HG02588 (cell line): ENCODE measurements around the gene TIA1.
A peak's percentile ranks its signal among the peaks of the same experiment; 100 is the strongest.
"Not testable (repeated sequence)": the region's sequence is repeated elsewhere in the genome, so short reads cannot be mapped to it uniquely, and the experiment has no call there.

Experiments used
- ATAC-seq: cut with Tn5 transposase; IDR thresholded peaks from one replicate; pipeline ENCODE4 v1.9.1; 2021; ENCODE audit warnings: mild to moderate bottlenecking, moderate library complexity; ENCODE audit not compliant: unreplicated experiment

Gene TIA1

DNA sequence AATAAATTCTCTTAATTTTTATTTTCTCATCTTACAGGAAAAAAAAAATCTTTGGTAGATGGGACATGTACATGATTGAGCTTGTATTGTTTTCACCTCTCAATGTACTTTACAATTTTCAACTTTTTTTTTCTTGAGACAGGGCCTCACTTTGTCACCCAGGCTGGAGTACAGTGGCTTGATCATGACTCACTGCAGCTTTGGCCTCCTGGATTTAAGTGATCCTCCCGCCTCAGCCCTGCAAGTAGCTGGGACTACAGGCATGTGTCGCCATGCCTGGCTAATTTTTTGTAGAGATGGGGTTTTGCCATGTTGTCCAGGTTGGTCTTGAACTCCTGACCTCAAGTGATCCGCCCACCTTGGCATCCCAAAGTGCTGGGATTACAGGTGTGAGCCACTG is 25.1 kb downstream of the TIA1 start:
- not testable (repeated sequence) for ATAC-seq

DNA sequence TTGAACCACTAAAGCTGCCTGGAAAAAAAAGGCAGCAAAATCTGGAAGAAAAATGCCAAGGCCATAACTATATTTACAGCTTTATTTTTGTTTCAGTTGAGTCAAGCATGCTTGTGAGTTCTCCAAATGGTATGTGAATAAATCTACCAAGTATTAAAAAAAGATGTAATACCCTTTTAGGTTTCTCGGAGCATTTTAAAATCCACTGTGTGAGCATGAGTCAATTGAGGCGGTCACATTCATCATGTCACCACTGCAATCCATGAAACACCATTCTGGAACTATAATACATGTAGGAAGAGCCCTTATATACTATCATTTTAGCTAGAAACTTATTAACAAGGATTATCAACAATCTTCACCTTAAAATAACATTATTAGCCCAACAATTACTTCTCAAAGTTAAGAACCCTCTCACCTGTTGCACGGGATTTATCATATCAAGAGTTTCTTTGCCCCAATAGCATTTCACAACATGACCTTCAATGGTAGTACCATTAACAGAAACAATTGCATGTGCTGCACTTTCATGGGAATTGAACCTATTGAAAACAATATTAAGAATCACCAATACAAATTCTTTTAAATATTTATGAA is 33.4 kb downstream of the TIA1 start:
- no peak for ATAC-seq

DNA sequence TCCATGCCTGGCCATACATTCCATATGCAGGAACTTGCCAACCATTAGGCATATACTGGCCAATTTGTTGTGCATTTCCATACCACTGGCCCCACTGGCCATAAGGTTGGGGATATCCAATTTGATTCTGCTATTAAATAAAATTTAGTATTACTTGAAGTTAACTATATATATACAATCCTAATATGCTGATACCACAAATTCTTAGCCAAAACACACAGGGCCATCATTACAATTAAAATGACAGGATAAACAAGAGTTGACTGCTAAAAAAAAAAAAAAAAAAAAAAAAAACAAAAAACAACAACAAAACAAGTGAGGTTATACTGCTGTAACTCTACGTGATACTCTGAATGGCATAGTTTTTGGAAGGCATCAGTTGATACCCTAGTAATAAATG is 34.1 kb downstream of the TIA1 start:
- ATAC-seq = no peak

GRCh38 chr2:70212298-70212932 is 36.0 kb downstream of the TIA1 start:
- no peak for ATAC-seq

GRCh38 chr2:70211595-70211994 is 36.8 kb downstream of the TIA1 start:
- ATAC-seq = no peak

- ATAC-seq = no peak
Measured at GRCh38 chr2:70204452-70204851, 44.0 kb downstream of the TIA1 start.

DNA sequence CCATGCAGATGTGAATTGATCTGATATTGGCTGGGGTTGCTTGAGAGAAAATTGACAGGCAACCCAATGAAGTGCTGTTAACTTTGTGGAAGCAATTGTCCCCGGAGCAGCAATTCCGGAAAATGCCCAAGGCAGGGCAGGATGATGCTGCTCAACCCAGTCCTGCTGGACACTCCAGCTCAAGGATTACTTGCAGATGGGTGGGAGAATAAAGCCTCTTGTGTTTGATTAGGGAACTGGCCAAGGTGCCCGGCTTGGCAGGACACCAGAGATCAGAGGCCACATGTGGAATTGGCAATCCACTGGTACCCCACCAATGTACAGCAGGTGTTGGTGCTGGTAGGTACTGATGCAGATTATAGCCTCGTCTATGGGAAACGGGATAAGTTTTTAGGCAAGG is 45.3 kb downstream of the TIA1 start:
- ATAC-seq = no peak

GRCh38 chr2:70202236-70202806 is 46.1 kb downstream of the TIA1 start:
- ATAC-seq = no peak

DNA sequence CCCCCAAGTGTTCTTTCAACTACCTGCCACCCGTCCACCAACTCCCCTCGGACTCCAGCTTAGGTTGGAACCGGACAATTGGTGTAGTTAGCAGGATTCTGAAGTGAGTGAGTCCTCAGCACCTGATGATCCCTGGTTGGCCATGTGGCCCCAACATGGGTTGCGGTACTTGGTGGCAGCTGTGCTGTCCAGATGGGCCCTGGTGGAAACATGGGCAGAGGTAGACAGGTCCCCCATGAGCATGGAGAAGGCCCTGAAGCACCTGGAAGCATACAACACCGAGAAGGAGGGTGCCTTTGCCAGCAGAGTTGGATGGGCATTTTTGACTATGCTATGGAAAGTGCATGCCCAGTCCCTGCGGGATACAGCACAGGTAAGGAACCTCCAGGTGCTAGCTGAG is 46.6 kb downstream of the TIA1 start:
- ATAC-seq = no peak

DNA sequence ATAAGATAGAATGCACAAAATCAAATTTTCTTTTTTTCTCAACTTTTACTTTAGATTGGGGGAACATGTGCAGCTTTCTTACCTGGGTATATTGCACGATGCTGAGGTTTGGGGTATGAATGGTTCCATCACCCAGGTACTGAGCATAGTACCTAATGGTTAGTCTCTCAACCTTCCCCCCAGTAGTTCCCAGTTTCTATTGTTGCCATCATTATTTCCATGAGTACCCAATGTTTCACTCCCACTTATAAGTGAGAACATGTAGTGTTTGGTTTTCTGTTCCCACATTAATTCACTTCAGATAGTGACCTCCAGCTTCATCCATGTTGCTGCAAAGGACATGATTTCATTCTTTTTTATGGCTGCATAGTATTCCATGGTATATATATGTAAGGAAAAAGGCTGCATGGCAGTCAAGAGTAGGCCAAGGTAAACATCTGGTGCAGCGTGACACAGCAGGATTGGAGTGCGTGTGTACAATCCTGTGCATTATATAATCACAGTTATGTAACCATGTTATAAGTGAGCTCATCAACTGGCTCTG is 47.1 kb downstream of the TIA1 start:
- no peak for ATAC-seq

GRCh38 chr2:70199320-70199864 is 49.0 kb downstream of the TIA1 start:
- no peak for ATAC-seq

DNA sequence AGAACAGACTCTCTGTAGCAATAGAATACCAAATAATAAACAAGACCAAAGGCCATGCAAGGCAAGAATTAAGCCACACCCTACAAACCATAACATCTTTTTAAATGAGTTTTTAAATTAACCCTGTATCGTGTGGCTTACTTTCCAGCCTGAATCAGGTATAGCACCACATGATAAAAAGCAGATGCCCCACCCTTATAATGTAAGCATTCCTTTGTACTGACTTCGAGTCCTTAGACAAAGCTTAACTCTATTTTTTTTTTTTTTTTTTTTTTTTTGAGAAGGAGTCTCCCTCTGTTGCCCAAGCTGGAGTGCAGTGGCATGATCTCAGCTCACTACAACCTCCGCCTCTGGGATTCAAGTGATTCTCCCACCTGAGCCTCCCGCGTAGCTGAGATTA is 55.9 kb downstream of the TIA1 start:
- no peak for ATAC-seq

DNA sequence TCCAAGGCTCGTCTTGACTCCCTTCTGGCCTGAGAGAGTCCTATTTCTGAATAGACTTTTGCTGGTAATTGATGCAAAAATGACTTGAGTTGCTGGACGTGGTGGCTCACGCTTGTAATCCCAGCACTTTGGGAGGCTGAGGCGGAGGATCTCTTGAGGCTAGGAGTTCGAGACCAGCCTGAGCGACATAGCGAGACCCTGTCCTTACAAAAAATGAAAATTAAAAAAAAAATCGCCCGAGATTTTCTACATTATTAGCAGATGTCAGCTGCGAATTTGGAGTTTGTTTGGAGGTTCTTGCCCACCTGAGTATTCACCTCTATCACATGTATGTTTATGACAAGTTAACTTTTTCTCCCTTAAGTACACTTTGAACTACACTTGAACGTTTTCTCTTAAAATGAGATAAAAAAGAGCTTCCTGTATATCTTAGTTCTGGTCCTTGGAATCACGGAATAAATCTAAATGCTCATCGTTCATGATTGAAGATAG is 57.1 kb downstream of the TIA1 start:
- ATAC-seq = no peak

DNA sequence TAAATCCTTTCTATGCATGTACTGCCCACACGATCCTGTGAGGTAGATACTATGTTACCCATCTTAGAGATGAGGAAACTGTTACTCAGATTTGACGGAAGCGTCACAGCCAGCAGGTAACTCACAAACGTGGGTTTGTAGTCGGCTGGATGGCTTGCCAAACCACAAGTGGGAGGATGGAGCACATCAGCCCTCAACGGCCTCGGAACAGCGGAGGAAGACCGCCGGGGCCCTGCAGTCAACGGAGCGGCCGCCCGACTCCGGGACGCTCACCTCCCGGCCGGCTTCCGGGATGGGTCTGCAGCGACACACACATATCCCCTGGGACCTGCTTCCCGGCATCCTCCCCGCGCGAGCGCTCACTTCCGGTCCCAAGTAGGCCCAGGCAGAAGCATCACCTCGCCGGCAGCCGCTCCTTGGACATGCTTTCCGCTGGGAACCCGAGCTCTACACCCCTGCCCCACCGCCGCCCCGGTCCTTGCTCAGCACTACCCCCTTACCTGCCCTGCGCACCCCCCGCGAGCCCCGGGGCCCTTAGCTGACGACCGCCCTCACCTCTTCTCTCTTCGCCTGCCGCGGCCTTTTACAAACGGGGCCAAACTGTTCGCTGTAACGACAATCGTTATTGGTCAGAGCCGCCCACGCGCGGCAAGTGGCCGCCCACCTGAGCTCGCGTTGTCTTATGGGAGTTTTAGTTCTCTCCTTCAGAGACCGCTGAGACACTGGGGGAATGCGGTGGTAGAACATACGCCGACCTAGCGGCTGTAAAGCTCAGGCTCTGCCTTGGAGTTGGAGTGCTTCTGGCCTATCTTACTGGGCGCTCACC is 57.8 kb downstream of the TIA1 start, which contains the start of gene C2orf42:
C2orf42 (minus strand) TSS at position 602 of the 826 bp plus-strand sequence. CDS start 9,034 bp downstream, outside the sequence.
- peak; percentile 80 for ATAC-seq

DNA sequence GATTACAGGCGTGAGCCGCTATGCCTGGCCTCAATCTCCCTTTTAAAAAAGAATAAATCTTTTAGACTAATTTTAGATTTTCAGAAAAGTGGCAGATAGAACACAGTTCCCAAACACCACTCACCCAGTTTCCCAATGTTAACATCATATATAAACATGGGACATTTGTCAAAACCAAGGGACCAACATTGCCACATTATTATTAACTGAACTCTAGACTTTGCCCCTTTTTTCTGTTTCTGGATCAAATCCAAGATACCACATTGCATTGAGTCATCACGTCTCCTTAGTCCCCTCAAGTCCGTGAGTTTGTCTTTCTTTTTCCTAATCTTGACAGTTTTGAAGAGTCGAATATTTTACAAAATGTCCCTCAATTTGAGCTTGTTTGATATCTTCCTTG is 60.0 kb downstream of the TIA1 start:
- ATAC-seq = no peak

DNA sequence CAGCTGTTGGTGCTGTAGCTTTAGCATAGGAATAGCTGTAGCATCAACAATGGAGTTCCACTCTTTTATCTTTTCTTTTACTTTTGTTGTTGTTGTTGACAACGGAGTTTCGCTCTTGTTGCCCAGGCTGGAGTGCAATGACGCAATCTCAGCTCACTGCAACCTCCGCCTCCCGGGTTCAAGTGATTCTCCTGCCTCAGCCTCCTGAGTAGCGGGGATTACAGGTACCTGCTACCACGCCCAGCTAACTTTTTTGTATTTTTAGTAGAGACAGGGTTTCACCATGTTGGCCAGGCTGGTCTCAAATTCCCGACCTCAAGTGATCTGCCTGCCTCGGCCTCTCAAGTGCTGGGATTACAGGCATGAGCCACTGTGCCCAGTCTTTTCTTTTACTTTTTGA is 61.3 kb downstream of the TIA1 start:
- not testable (repeated sequence) for ATAC-seq

- no peak for ATAC-seq
Measured at GRCh38 chr2:70182689-70183088, 65.7 kb downstream of the TIA1 start.

DNA sequence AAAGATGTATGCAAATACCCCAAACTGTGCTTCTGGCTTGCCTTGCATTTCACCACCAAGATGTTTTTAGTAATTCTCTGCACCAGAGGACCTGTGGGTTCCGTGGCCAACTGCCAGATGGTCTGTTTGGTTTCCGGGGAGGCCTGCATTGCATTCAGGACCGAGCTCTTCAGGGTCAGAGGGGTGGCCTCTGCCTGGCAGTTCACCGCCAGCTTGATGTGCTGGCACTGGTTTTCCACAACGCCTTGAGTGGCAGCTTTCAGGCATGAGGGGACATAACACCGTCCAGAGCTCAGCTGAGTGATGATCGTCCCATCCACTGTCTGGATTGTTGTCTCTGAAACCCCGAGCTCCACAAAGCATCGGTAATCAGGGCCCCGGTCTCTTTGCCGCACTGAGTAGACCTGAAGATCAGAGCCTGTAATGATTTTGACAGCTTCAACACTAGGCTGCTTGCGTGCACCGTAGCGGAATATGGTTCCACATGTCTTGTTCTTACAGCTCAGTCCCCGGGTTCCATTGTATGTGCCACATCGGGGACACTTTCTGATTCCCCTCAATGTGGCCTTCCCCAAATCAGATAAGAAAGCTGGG is 67.0 kb downstream of the TIA1 start:
- peak; percentile 73 for ATAC-seq

DNA sequence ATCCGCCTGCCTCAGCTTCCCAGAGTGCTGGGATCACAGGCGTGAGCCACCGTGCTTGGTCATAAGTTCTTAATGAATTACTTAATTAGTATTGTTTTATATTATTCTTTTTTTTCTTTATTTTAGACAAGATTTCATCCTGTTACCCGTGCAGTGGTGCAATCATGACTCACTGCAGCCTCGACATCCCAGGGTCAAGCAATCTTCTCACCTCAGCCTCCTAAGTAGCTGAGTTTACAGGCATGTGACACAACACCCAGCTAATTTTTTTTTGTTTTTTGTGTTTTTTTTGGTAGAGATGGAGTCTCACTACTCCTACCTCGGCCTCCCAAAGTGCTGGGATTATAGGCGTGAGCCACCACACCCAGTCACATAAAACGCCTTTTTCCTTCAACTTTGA is 74.9 kb downstream of the TIA1 start:
- no peak for ATAC-seq

DNA sequence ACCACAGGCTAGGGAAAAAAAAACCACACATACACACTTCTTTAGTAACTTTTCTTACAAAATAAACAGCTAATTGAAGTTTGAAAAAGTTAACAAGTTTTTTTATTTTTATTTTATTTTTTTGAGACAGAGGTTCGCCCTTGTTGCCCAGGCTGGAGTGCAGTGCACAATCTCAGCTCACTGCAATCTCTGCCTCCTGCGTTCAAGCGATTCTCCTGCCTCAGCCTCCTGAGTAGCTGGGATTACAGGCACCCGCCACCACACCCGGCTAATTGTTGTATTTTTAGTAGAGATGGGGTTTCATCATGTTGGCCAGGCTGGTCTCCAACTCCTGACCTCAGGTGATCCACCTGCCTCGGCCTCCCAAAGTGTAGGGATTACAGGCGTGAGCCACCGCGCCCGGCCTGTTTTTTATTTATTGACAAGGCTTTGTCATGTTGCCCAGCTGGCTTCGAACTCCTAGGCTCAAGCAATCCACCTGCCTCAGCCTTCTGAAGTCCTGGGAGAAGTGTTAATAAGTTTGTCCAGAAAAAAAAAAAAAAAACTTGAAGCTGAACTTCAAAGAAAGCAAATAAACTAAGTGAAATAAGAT is 78.7 kb downstream of the TIA1 start:
- not testable (repeated sequence) for ATAC-seq
